ENCODE measurements around the gene KATNAL1.
A peak's percentile ranks its signal among the peaks of the same experiment; 100 is the strongest.

The KATNAL1 gene

DNA sequence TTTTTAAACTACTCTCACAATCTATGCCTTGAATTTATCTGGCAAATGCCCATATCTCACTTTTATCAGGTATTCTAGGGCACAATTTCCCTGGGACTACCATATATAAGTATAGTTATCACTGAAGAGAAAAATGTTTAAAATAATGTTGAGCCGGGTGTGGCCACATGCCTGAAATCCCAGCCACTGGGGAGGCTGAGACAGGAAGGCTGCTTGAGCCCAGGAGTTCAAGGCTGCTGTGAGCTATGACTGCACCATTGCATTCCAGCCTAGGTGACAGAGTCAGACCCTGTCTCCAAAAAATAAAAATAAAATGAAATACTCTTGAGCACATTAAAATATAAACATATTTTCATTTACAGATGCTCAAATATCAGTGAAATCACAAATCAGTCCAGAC lies 4.1 kb downstream of the KATNAL1 start:
- Histone ChIP-seq H3K4me1 (ENCODE audit: control insufficient read depth, low read length) (peaks cover 67% of the 10 kb centered on the region), H3K27ac (ENCODE audit: low read depth, low read length) (peak overlapping the region; percentile 77), H4K20me1 (ENCODE audit: control insufficient read depth, insufficient read depth, low read depth, low read length) (no peaks in the 10 kb centered on the region), H3F3A (ENCODE audit: control insufficient read depth, insufficient read depth) (peaks cover 13% of the 10 kb centered on the region; the same call in 1 of the 2 replicates), H3K9me3 (ENCODE audit: control insufficient read depth, insufficient read depth, low read length) (no peaks in the 10 kb centered on the region), H3K4me2 (ENCODE audit: low read length) (peak overlapping the region; percentile 91), H3K27me3 (ENCODE audit: control insufficient read depth, low read length) (no peaks in the 10 kb centered on the region), H3K36me3 (ENCODE audit: control insufficient read depth, low read length) (peaks cover 47% of the 10 kb centered on the region), H3K79me2 (ENCODE audit: control insufficient read depth, low read length) (peaks cover 95% of the 10 kb centered on the region), H3K9me2 (replicated peaks; ENCODE audit: control insufficient read depth, low read length) (no peaks in the 10 kb centered on the region), H3K4me3 (ENCODE audit: low read length) (peak overlapping the region; percentile 83)
- TF ChIP-seq EZH2phosphoT487 (IDR thresholded peaks at IDR 0.05; ENCODE audit: borderline replicate concordance, low read length) = no peak
- TF ChIP-seq, protein P1, sequence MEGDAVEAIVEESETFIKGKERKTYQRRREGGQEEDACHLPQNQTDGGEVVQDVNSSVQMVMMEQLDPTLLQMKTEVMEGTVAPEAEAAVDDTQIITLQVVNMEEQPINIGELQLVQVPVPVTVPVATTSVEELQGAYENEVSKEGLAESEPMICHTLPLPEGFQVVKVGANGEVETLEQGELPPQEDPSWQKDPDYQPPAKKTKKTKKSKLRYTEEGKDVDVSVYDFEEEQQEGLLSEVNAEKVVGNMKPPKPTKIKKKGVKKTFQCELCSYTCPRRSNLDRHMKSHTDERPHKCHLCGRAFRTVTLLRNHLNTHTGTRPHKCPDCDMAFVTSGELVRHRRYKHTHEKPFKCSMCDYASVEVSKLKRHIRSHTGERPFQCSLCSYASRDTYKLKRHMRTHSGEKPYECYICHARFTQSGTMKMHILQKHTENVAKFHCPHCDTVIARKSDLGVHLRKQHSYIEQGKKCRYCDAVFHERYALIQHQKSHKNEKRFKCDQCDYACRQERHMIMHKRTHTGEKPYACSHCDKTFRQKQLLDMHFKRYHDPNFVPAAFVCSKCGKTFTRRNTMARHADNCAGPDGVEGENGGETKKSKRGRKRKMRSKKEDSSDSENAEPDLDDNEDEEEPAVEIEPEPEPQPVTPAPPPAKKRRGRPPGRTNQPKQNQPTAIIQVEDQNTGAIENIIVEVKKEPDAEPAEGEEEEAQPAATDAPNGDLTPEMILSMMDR (IDR thresholded peaks at IDR 0.05; ENCODE audit: low read depth, low read length, poor library complexity, severe bottlenecking) = no peak

GRCh38 chr13:30301827-30302226 lies 5.5 kb downstream of the KATNAL1 start:
- no peaks in the 10 kb centered on the region; the same call in 1 of the 2 replicates for H4K20me1 ChIP-seq (ENCODE audit: control insufficient read depth, insufficient read depth, low read depth, low read length)
- peaks cover 59% of the 10 kb centered on the region for H3K4me1 ChIP-seq (ENCODE audit: control insufficient read depth, low read length)
- no peak overlapping the region for H3K27ac ChIP-seq (ENCODE audit: low read depth, low read length)
- 0 out of 2 replicates have a peak overlapping the region, but pooled peaks have one; percentile 83 for H3K4me3 ChIP-seq (ENCODE audit: low read length)
- TF ChIP-seq EZH2phosphoT487 (IDR thresholded peaks at IDR 0.05; ENCODE audit: borderline replicate concordance, low read length) = no peak
- peaks cover 9% of the 10 kb centered on the region; the same call in 1 of the 2 replicates for H3F3A ChIP-seq (ENCODE audit: control insufficient read depth, insufficient read depth)
- H3K9me3 ChIP-seq (ENCODE audit: control insufficient read depth, insufficient read depth, low read length) = no peaks in the 10 kb centered on the region
- H3K9me2 ChIP-seq (replicated peaks; ENCODE audit: control insufficient read depth, low read length) = no peaks in the 10 kb centered on the region
- peak overlapping the region; percentile 91 for H3K4me2 ChIP-seq (ENCODE audit: low read length)
- peaks cover 99% of the 10 kb centered on the region for H3K79me2 ChIP-seq (ENCODE audit: control insufficient read depth, low read length)
- H3K36me3 ChIP-seq (ENCODE audit: control insufficient read depth, low read length) = peaks cover 51% of the 10 kb centered on the region
- no peaks in the 10 kb centered on the region for H3K27me3 ChIP-seq (ENCODE audit: control insufficient read depth, low read length)

- H3K27ac ChIP-seq (ENCODE audit: low read depth, low read length) = no peak overlapping the region
- TF ChIP-seq EZH2phosphoT487 (IDR thresholded peaks at IDR 0.05; ENCODE audit: borderline replicate concordance, low read length) = no peak
- TF ChIP-seq, protein P1 (IDR thresholded peaks at IDR 0.05; ENCODE audit: low read depth, low read length, poor library complexity, severe bottlenecking) = no peak
- peaks cover 60% of the 10 kb centered on the region for H3K4me1 ChIP-seq (ENCODE audit: control insufficient read depth, low read length)
- no peaks in the 10 kb centered on the region; the same call in 1 of the 2 replicates for H4K20me1 ChIP-seq (ENCODE audit: control insufficient read depth, insufficient read depth, low read depth, low read length)
- H3K36me3 ChIP-seq (ENCODE audit: control insufficient read depth, low read length) = peaks cover 57% of the 10 kb centered on the region
- H3K27me3 ChIP-seq (ENCODE audit: control insufficient read depth, low read length) = no peaks in the 10 kb centered on the region
- H3K4me3 ChIP-seq (ENCODE audit: low read length) = no peak overlapping the region
- H3F3A ChIP-seq (ENCODE audit: control insufficient read depth, insufficient read depth) = 0 out of 2 replicates have a peak, but pooled peaks cover 6% of the 10 kb centered on the region
- H3K4me2 ChIP-seq (ENCODE audit: low read length) = no peak overlapping the region
- H3K9me2 ChIP-seq (replicated peaks; ENCODE audit: control insufficient read depth, low read length) = no peaks in the 10 kb centered on the region
- H3K9me3 ChIP-seq (ENCODE audit: control insufficient read depth, insufficient read depth, low read length) = no peaks in the 10 kb centered on the region
- H3K79me2 ChIP-seq (ENCODE audit: control insufficient read depth, low read length) = peaks cover 100% of the 10 kb centered on the region
Observed at GRCh38 chr13:30300596-30300995, 6.8 kb downstream of the KATNAL1 start.

- Histone ChIP-seq H3K36me3 (ENCODE audit: control insufficient read depth, low read length) (peaks cover 57% of the 10 kb centered on the region), H3K4me3 (ENCODE audit: low read length) (no peak overlapping the region), H3K9me3 (ENCODE audit: control insufficient read depth, insufficient read depth, low read length) (no peaks in the 10 kb centered on the region), H3K27me3 (ENCODE audit: control insufficient read depth, low read length) (no peaks in the 10 kb centered on the region), H3K79me2 (ENCODE audit: control insufficient read depth, low read length) (peaks cover 100% of the 10 kb centered on the region), H4K20me1 (ENCODE audit: control insufficient read depth, insufficient read depth, low read depth, low read length) (no peaks in the 10 kb centered on the region; the same call in 1 of the 2 replicates), H3K4me1 (ENCODE audit: control insufficient read depth, low read length) (peaks cover 61% of the 10 kb centered on the region), H3K9me2 (replicated peaks; ENCODE audit: control insufficient read depth, low read length) (no peaks in the 10 kb centered on the region), H3K4me2 (ENCODE audit: low read length) (no peak overlapping the region), H3F3A (ENCODE audit: control insufficient read depth, insufficient read depth) (0 out of 2 replicates have a peak, but pooled peaks cover 2% of the 10 kb centered on the region), H3K27ac (ENCODE audit: low read depth, low read length) (no peak overlapping the region)
- no peak for TF ChIP-seq EZH2phosphoT487 (IDR thresholded peaks at IDR 0.05; ENCODE audit: borderline replicate concordance, low read length)
- TF ChIP-seq, protein P1 (IDR thresholded peaks at IDR 0.05; ENCODE audit: low read depth, low read length, poor library complexity, severe bottlenecking) = no peak
Observed at GRCh38 chr13:30299786-30300185, 7.6 kb downstream of the KATNAL1 start.

Measured in DOHH2 (cell line).